ENCODE results near the gene GSE1. TPM values are rescaled to one million over a fixed set of nuclear protein-coding genes. Genes with fewer than 3 reads are reported as not detected.

GSE1 gene
- total and polyA plus RNA-seq, 2 experiments from 2014 or later, result 32.4 to 135 TPM

- Mint-ChIP-seq H3K4me1 (peaks cover 15% of the 10 kb centered on the region), H3K27ac (no peak overlapping the region; the same call in 1 of the 2 replicates), H3K36me3 (ENCODE audit: low read depth) (peaks cover 10% of the 10 kb centered on the region), H3K9me3 (peaks cover 3% of the 10 kb centered on the region), H3K27me3 (ENCODE audit: insufficient read depth, low read depth, poor library complexity) (peaks cover 11% of the 10 kb centered on the region), H3K4me3 (no peak overlapping the region)
- Histone ChIP-seq H3K36me3 (ENCODE audit: insufficient read depth) (no peaks in the 10 kb centered on the region), H3F3A (replicated peaks; ENCODE audit: low read depth) (no peaks in the 10 kb centered on the region), H2AFZ (no peak overlapping the region), H3K9me2 (ENCODE audit: insufficient read depth) (no peaks in the 10 kb centered on the region), H3K4me1 (ENCODE audit: insufficient read depth) (0 out of 2 replicates have a peak, but pooled peaks cover 4% of the 10 kb centered on the region), H3K27ac (ENCODE audit: low read depth) (no peak overlapping the region), H3K27me3 (ENCODE audit: insufficient read depth) (no peaks in the 10 kb centered on the region), H4K20me1 (replicated peaks; ENCODE audit: insufficient read depth) (peaks cover 56% of the 10 kb centered on the region), H3K4me3 (no peak overlapping the region), H3K4me2 (no peak overlapping the region), H3K79me2 (replicated peaks; ENCODE audit: insufficient read depth) (peaks cover 96% of the 10 kb centered on the region)
- ATAC-seq (peak; percentile 11), DNase-seq (ENCODE audit: low spot score) (peak; percentile 63)
- no peak for TF ChIP-seq REST (IDR thresholded peaks at IDR 0.05; ENCODE audit: unreplicated experiment)
- TF ChIP-seq CTCF (conservative IDR thresholded peaks at IDR 0.05; ENCODE audit: low read depth in 2 of 2), result peak; percentile 49 to 56
Observed at GRCh38 chr16:85634747-85635544, 21.8 kb downstream of the GSE1 start.

GRCh38 chr16:85635545-85636140 lies 22.5 kb downstream of the GSE1 start:
- no peak overlapping the region; the same call in 1 of the 2 replicates for H3K27ac Mint-ChIP-seq
- Histone ChIP-seq H4K20me1 (replicated peaks; ENCODE audit: insufficient read depth) (peaks cover 49% of the 10 kb centered on the region), H3K4me2 (no peak overlapping the region), H3K9me2 (ENCODE audit: insufficient read depth) (no peaks in the 10 kb centered on the region), H3K4me3 (no peak overlapping the region), H3K27me3 (ENCODE audit: insufficient read depth) (no peaks in the 10 kb centered on the region), H3K4me1 (ENCODE audit: insufficient read depth) (0 out of 2 replicates have a peak, but pooled peaks cover 4% of the 10 kb centered on the region), H2AFZ (no peak overlapping the region), H3K36me3 (ENCODE audit: insufficient read depth) (no peaks in the 10 kb centered on the region), H3F3A (replicated peaks; ENCODE audit: low read depth) (no peaks in the 10 kb centered on the region), H3K27ac (ENCODE audit: low read depth) (no peak overlapping the region), H3K79me2 (replicated peaks; ENCODE audit: insufficient read depth) (peaks cover 96% of the 10 kb centered on the region)
- no peak for DNase-seq (ENCODE audit: low spot score)
- H3K4me1 Mint-ChIP-seq, result peaks cover 15% of the 10 kb centered on the region
- H3K9me3 Mint-ChIP-seq, result no peaks in the 10 kb centered on the region
- H3K36me3 Mint-ChIP-seq (ENCODE audit: low read depth), result peaks cover 4% of the 10 kb centered on the region; the same call in 2 of the 3 replicates
- no peak overlapping the region for H3K4me3 Mint-ChIP-seq
- peaks cover 11% of the 10 kb centered on the region for H3K27me3 Mint-ChIP-seq (ENCODE audit: insufficient read depth, low read depth, poor library complexity)
- ATAC-seq, result no peak
- TF ChIP-seq EZH2phosphoT487 (IDR thresholded peaks at IDR 0.05; ENCODE audit: unreplicated experiment), result no peak
- TF ChIP-seq POLR2AphosphoS5 (IDR thresholded peaks at IDR 0.05; ENCODE audit: low read depth), result no peak
- no peak for TF ChIP-seq NANOG (IDR thresholded peaks at IDR 0.05; ENCODE audit: borderline replicate concordance)
- no peak for TF ChIP-seq ZNF331 (CRISPR knock-in tag; IDR thresholded peaks at IDR 0.05; ENCODE audit: low read depth)
- TF ChIP-seq CREB1 (CRISPR knock-in tag; IDR thresholded peaks at IDR 0.05; ENCODE audit: low read depth), result no peak
- TF ChIP-seq STAT1 (IDR thresholded peaks at IDR 0.05; ENCODE audit: unreplicated experiment), result no peak
- TF ChIP-seq ZNF114 (CRISPR knock-in tag; IDR thresholded peaks at IDR 0.05), result no peak
